GM18868 (cell line): Measurements from ENCODE around the gene RBM47.
A peak's percentile ranks its signal among the peaks of the same experiment; 100 is the strongest.

Experiments
- ATAC-seq: cut with Tn5 transposase; IDR thresholded peaks from one replicate; pipeline ENCODE4 v1.9.1; 2021; ENCODE audit warnings: mild to moderate bottlenecking, moderate library complexity; ENCODE audit not compliant: unreplicated experiment

RBM47 gene

GRCh38 chr4:40592034-40592433 lies 37.6 kb downstream of the RBM47 start:
- no peak for ATAC-seq

- ATAC-seq = no peak
These were observed 41.8 kb downstream of the RBM47 start for GRCh38 chr4:40587826-40588225.

DNA sequence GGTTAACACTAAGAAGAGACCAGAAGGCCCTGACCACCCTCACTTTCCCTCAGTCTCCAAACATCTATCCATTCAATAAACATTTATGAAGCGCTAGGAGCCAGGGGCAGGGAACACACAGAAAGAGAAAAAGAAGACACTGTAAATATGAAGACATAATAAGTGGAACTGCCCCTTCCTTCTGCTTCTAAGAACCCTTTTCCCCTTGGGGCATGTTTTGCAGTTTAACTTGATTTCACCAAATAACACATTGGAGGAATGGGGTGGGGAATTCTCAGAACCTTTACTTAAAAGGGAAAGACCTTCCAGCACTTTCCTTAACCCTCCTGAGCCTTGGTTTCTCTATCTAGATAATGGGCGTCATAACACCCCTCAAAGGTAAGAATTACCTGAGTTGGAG lies 42.3 kb downstream of the RBM47 start:
- no peak for ATAC-seq

DNA sequence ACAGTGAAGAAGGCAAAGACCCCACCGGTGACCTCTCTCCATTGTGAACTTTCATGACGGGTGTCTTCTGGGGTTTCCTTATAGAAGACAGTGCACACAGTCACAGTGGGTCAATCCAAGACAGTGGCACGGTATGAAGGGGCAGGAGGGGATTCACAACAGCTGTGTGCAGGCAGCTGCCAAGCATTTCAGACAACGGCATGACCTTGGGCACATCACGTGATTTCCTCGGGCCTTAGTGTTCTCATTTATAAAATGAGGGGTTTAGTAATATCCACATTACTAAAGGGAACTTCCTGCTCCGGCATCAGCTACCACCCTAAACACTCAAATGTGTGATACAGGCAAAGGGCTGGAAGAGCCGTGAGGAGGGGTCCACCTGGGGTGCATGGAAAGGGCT lies 42.9 kb downstream of the RBM47 start:
- ATAC-seq = no peak

- ATAC-seq = no peak
These were observed 43.6 kb downstream of the RBM47 start for GRCh38 chr4:40586034-40586433.

- ATAC-seq = no peak
These were observed 44.4 kb downstream of the RBM47 start for GRCh38 chr4:40585201-40585799.

DNA sequence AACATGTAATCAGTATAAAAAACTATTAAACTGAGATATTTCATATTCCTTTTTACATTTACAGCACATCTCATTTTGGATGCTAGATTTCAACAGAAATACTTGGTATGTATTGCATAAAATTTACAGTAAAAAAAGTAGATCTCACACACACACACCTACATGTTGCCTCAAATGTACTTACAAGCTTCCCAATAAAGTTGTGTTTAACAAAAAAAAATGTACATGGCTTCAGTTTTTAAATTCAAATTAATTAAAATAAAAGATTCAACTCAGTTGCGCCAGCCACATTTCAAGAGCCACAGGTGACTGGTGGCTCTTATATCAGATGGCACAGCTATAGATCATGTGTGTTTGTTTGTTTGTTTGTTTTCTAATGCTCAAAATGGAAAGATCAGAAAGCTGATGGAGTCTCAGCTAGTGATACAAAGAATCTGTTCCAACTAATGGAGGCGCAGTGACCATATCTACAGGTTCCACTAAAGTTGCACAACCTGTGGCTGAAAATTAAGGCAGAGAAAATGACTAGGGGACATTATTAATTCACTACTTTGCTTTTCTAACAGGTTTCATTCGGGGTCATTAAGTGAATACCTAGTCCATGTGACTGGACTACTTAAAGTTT lies 45.0 kb downstream of the RBM47 start:
- ATAC-seq = no peak

DNA sequence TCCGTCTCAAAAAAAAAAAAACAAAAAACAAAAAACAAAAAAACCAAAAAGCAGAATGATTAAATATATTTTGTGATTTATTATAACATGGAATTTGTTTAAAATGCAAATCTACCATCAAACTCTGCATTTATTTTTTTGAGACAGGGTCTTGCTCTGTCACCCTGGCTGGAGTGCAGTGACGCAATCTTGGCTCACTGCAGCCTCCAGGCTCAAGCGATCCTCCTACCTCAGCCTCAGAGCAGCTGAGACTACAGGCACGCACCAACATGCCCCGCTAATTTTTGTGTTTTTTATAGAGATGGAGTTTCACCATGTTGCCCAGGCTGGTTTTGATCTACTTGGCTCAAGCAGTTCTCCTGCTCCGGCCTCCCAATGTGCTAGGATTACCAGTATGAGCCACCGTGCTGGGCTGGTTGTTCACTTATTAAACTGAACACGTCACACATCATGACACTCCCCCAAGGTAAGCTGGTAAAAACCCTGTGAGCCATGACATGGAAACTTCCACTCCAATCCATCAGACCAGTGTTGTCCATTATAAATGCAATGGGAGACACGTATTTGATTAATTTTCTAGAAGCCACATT lies 45.7 kb downstream of the RBM47 start:
- ATAC-seq = no peak

- ATAC-seq = no peak
These were observed 47.3 kb downstream of the RBM47 start for GRCh38 chr4:40582413-40582812.

GRCh38 chr4:40581254-40582140 lies 48.2 kb downstream of the RBM47 start:
- no peak for ATAC-seq

DNA sequence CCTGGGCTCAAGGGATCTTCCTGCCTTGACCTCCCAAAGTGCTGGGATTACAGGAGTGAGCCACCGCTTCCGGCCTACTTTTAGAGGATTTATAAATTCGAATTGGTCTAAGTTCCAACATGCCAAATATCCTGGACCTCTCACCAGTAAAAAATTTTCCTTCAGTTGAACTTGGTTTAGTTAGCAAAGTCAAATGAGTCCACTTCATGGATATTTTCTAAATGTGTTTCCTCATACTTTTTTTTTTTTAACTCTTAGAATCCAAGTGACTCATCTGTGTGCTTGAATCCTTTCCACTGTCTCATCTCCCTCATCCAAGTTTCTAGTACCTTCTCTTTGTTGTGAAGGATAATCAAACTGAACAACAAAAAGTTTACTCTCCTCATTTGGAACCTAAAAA lies 49.7 kb downstream of the RBM47 start:
- no peak for ATAC-seq

GRCh38 chr4:40577588-40578253 lies 51.9 kb downstream of the RBM47 start:
- ATAC-seq = no peak

GRCh38 chr4:40576651-40577480 lies 52.8 kb downstream of the RBM47 start:
- ATAC-seq = peak; percentile 63

DNA sequence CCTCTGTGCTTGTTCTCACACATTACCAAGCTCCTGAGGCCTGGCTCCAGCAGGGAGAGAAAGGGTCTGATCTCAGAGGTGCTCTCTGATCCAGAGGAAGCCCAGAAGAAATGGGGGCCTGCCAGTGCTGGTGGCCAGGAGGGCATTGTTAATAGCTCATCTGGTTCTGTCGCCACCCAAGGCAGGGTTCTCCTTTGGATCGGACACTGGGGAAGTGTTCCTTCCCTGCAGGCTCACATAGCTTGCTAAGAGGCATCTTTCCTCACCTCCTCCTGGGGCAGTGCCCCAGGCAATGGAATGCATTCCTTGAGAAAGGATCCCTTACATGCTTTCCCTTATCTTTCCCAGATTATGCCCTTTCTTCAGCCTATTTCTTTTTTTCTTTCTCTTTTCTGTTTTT lies 53.8 kb downstream of the RBM47 start:
- ATAC-seq = no peak

- no peak for ATAC-seq
These were observed 55.9 kb downstream of the RBM47 start for GRCh38 chr4:40573593-40574311.

DNA sequence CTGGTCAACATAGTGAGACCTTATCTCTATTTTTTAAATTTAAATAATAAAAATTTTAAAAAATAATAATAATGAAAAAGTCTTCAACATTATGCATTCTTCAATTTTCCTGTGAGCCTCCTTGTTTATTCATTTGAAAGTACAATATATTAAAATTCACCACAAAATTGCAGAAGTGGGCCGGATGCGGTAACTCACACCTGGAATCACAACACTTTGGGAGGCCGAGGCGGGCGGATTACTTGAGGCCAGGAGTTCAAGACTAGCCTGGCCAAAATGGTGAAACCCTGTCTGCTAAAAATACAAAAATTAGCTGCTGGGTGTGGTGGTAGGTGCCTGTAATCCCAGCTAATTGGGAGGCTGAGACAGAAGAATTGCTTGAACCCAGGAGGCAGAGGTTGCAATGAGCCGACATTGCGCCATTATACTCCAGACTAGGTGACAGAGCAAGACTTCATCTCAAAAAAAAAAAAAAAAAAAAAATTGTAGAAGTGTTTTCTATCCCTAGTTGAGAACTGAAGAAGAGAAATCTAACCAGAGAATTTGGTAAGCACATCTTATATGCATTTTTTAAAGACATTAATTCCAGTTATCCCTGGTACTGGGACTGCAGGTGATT lies 56.9 kb downstream of the RBM47 start:
- ATAC-seq = no peak

DNA sequence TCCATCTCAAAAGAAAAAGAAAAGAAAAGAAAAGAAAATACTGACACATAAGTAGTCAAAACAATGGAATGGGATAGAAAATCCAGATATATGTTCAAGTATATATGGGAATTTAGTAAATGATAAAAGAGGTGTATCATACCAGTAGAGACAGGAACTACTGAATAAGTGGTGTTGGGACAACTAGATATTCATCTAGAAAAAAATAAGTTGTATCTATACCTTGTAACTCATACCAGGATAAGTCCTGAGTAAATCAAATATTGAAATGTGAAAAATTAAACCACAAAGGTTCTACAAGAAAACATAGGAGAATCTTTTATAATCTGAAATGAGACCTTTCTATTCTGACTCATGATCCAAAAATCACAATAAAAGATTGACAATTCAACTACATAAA lies 58.5 kb downstream of the RBM47 start:
- ATAC-seq = no peak

GRCh38 chr4:40570348-40571077 lies 59.2 kb downstream of the RBM47 start:
- ATAC-seq = no peak
